Measurements from ENCODE around the gene FNDC8.

FNDC8 gene

DNA sequence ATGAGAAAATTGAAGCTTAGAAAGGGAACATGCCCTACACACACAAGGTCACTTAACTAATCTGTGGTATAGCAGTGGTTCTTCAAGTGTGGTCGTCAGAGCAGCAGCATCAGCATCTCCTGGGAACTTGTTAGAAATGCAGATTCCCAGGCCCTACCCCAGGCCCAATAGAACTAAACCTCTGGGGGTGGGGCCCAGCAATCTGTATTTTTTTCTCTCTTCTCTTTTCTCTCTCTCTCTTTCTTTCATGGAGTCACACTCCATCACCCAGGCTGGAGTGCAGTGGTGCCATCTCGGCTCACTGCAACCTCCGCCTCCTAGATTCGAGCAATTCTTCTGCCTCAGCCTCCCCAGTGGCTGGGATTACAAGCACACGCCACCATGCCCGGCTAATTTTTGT, 16.8 kb downstream of the FNDC8 start:
- no peak for TF ChIP-seq CTCF (IDR thresholded peaks at IDR 0.05; ENCODE audit: low read depth, low read length)
- H3K4me3 ChIP-seq (ENCODE audit: low read depth, low read length), result no peak overlapping the region
- in situ Hi-C loops (cut with HindIII; ENCODE audit: low sequenced_read_pairs), result no loop called here
- no peak for DNase-seq (ENCODE audit: low read depth, low spot score)

DNA sequence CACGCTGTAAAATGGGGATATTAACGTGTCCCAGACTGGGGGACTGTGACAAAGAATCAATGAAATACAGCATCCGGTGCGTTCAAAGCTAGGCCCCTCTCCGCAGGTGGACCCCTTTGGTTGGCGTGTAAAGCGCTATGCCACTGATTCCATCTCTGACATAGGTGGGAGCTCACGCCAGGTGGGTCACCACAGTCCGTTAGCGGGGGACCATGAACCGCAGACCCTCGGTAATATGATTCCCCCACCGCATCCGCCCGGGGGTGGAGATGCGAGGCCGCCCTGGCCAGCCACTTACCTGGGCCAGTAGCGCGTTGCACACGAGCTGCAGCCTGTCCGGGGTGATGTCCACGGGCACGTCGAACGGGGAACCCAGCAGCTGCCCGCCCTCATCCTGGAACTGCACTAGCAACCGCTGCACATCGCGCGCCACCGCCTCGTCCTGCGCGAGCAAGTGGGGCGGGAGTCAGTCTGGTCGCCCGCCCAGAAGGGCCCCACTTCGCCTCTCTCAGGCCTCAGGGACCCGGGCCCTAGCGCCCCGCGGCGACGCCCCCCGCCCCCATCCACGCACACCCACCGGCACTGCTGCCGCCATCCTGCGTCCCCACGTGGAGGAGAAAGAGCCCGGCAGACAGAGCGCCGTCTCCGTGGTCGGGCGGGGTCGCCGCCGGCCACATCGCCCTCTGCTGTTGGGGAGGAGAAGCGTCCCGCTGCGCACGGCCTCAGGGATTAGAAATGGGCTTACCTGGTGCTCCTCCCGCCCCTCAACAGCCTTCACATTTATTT, 20.5 kb downstream of the FNDC8 start, which contains the start of gene NLE1:
TSS of gene NLE1 (minus strand) at position 623 of the 786 bp plus-strand sequence. CDS start at position 595, 28 bp downstream.
- peak; percentile 92 for TF ChIP-seq CTCF (IDR thresholded peaks at IDR 0.05; ENCODE audit: low read depth, low read length)
- peak within 1 kb of the TSS; percentile 96 for H3K4me3 ChIP-seq (ENCODE audit: low read depth, low read length)
- in situ Hi-C loops (cut with HindIII; ENCODE audit: low sequenced_read_pairs), result no loop called here
- DNase-seq (ENCODE audit: low read depth, low spot score), result peak; percentile 81

DNA sequence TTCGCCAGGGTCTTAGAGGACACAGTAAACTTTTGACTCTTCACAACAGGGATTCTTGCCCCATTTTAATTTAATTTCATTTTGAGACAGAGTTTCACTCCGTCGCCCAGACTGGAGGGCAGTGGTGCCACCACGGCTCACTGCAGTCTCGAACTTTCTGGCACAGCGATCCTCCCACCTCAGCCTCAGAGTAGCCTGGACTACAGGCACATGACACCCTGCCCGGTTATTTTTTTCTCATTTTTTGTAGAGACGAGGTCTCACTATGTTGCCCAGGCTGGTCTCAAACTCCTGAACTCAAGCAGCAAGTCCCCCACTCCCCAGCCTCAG, 21.0 kb downstream of the FNDC8 start:
- TF ChIP-seq CTCF (IDR thresholded peaks at IDR 0.05; ENCODE audit: low read depth, low read length), result no peak
- in situ Hi-C loops (cut with HindIII; ENCODE audit: low sequenced_read_pairs), result no loop called here

DNA sequence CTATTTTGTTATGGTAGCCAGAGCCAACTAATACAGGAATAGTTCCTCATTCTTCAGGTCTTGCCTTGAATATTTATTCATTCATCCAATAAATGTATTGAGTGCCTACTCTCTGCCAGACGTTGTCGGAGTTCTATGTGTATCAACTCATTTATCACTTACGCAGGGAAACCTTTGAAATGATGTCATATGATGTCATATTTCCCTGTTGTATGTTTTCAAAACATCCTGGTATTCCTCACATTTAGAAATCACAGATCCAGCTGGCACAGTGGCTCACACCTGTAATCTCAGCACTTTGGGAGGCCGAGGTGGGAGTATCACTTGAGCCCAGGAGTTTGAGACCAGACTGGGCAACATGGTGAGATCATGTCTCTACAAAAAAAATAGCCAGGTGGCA, 23.4 kb downstream of the FNDC8 start:
- H3K4me3 ChIP-seq (ENCODE audit: low read depth, low read length), result no peak overlapping the region
- no peak for TF ChIP-seq CTCF (IDR thresholded peaks at IDR 0.05; ENCODE audit: low read depth, low read length)
- in situ Hi-C loops (cut with HindIII; ENCODE audit: low sequenced_read_pairs), result no loop called here
- no peak for DNase-seq (ENCODE audit: low read depth, low spot score)

More for the DNA sequence above, 21.0 kb downstream of the FNDC8 start:
- H3K4me3 ChIP-seq (ENCODE audit: low read depth, low read length), result peak overlapping the region; percentile 96
- DNase-seq (ENCODE audit: low read depth, low spot score), result no peak

GRCh38 chr17:35146214-35146833, 24.9 kb downstream of the FNDC8 start:
- no peak for DNase-seq (ENCODE audit: low read depth, low spot score)
- in situ Hi-C loops (cut with HindIII; ENCODE audit: low sequenced_read_pairs), result no loop called here
- no peak for TF ChIP-seq CTCF (IDR thresholded peaks at IDR 0.05; ENCODE audit: low read depth, low read length)
- no peak overlapping the region for H3K4me3 ChIP-seq (ENCODE audit: low read depth, low read length)

DNA sequence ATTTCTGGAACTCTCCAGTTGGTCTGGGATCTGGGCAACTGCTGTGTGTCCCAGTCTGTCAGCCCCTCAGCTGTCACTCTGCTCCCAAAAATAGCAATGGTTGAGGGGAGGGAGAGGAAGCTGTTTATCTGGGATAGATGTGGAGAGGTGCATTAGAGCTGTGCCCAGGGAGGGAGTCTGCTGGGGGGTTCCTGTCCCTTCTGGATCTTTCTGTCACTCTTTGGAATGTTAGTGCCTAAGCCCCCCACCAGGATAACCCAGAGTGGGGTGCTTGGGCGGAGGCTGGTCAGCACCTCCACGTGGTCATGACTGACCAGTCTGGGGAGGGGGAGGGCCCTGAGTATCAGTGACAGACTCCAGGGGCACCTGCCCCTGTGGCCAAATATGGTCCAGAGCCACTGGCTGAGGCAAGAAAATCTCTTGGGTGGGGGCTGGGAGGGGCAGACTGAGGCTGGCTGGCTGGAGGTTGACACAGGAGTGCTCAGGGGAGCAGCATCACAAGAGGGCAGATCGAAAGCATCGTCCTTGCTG, 26.0 kb downstream of the FNDC8 start, which contains the start of gene UNC45B:
TSS of gene UNC45B (plus strand) at position 443 of the 531 bp plus-strand sequence. CDS start 447 bp downstream, outside the sequence.
- in situ Hi-C loops (cut with HindIII; ENCODE audit: low sequenced_read_pairs), result no loop called here
- no peak for TF ChIP-seq CTCF (IDR thresholded peaks at IDR 0.05; ENCODE audit: low read depth, low read length)
- no peak within 1 kb of the TSS for H3K4me3 ChIP-seq (ENCODE audit: low read depth, low read length)
- no peak for DNase-seq (ENCODE audit: low read depth, low spot score)

All from astrocyte of the spinal cord (primary cell).